ENCODE measurements around the gene TBX5.

TBX5 gene

DNA sequence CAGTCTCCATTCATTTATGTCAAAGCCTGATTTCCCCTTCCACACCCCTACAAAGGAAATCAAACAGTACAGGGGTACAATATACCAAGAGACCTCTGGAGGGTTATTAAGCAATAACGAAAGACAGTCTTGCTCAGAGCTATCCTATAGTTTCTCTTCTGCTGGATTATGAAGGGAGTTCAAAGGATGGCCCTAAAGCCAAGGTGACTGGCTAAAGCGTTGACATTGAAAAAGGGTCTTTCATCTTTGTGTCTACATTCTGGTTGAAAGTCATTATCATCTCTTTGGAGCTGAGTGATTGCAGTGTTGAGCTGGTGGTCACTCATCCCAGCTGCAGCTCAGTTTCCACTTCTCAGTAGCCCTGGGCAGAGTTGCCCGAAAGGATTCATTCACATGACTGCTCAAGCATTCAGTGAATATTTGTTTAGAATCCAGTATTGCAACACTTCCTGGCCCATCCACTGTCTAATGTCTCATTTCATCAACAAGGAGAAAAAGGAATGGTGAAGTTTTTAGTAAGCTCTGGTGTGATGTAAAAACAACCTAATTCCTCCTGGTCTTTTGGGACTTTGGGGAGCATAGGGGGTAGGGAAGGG lies 19.2 kb upstream of the TBX5 start:
- no peak for DNase-seq

DNA sequence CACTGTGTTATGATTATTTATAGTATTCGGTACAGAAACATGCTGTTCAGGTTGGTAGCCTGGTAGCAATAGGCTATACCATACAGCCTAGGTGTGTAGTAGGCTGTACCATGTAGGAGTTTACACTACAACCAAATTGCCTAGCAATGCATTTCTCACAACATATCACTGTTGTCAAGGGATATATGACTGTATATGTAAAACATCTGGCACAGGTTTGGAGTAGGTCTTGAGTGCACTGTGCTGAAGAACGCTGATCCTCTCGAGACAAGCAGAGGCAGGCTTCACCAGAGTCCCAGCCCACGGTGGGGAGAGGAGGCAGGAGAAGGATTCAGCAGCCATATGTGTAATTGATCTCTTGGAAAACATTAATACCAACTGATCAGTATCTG lies 15.0 kb upstream of the TBX5 start:
- DNase-seq: no peak

DNA sequence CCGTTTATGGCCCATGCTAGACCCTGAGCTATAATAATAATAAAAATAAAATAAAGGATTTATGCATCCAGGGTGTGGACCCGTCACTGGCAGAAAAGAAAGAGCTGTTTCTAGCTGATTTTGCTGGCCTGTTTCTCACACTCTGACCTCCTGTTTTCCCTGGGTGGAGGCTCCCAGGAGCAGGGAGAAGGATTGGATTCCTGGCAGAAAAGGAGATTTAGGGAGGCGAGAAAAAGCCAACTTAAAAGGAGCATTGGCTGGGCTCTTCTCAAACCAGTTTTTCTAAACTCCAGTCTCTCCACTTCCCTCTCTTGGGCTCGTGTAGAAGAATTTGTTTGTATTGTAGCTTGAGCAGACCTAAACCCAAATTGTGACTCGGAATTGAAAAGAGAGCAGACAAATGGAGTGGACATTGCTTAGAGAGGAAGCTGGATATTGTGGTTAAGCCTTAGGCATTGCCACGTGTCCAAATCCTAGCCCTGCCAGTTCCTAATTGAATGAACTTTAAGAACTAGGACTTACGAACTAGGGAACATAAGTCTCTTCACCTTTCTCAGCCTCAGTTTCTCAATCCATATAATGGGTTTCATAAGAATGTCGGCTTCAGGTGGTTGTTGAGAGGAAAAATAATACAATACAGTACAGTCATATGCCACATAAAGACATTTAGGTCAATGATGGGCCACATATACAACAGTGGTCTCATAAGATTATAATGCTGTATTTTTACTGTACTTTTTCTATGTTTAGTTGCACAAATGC lies 14.4 kb upstream of the TBX5 start:
- no peak for DNase-seq

DNA sequence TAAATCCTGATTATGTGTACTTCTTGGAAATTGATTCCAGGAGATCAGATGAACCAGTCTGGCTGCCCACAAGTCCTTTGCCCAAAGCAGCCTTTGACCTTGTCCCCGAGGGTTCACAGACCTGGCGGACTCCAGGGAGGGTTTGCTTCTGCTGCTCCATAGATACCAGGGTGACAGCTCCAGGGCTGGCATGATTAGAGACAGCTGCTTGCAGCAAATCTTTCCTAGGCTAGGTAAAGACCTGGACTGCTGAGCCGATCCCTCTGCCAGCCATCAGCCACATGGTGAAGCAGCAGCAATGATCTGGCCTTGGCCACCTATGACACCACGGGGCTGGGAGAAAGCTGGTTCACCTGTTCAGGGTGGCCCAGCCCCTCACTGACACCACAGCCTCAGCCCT lies 10.1 kb upstream of the TBX5 start:
- no peak for DNase-seq

DNA sequence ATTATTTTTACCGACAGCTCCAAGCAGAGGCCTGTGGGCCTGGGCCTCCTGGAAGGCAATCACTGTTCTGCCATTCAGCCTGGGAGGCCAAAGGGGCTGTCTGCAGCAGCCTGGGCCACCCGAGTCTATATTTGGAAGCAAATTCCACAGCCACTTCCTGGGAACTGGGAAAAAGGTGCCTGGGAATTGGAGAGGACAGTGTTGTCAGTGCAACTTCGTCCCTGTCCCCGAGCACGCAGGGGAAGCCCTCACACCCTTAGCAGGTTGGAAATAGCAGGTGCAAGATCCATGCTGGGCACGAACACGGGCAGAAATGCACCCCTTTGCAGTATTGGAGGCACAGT lies 9.6 kb upstream of the TBX5 start:
- no peak for DNase-seq

DNA sequence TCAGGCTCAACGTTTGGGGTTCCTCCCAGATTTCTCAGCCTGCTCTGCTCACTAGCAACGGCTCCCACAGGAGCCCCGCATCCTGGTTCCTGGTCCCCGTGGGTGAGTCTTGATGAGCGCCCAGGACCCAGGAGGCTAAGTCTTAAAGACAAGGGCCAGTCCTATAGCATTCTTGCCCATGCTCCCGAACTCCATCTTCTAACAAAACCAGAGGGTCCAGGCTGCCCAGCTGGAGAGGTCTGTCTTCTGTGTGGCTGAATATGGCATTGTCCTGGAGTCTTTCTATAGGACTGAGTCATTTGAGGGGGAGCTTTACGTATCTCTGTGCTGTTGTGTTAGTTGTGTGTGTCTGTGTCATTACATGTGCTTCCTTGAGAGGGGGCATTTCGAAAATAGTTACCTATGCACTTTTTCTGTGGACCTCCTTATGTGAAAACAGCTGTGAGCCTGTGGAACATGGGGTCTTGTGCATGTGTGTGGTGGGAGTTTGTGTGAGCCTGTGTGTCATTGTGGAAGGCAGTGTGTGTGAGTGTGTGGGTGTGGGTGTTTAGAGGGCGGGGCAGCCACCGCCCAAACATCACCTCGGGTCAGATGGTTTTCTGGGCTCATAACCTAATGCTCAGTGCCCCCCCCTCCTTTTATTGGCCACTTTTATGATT lies 9.1 kb upstream of the TBX5 start:
- DNase-seq: no peak

DNA sequence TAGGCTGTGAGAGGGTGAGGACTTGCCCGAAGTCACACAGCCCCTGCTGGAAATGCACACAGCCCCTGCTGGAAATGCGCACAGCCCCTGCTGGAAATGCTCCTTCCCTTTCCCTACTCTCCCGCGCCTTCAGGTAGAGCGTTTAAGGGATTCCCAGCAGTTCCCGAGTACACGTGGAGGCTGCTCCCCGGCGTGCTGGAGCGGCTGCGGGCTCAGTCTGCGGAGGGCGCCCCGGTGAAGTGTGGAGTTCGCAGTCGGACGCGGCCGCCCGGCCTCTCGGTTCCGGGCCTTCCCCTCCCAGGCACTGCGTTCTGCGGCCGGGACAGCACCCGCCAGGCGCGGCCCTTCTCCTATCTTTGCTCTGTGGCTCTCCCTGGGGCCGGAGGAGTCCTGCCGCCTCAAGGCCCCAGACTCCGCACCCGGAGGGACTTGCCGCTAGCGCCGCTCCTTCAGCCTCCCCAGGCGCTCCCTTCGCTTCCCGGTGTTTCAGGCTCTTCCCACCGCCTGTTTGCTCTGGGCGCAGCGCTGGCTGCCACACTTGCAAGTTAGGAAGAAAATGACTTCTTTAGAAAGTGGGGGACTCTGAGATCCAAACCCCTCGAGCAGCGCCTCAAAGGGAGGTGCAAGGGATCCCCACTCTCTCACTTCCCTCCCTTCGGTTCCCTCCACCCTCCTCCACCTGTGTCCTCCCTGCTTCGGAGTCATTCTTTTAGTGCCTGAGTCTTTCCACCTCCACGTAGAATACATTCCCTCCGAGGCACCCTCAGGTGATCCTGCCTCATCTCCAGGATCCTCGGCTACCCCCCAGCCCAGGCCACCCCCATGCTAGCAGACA lies 8.3 kb upstream of the TBX5 start:
- no peak for DNase-seq

DNA sequence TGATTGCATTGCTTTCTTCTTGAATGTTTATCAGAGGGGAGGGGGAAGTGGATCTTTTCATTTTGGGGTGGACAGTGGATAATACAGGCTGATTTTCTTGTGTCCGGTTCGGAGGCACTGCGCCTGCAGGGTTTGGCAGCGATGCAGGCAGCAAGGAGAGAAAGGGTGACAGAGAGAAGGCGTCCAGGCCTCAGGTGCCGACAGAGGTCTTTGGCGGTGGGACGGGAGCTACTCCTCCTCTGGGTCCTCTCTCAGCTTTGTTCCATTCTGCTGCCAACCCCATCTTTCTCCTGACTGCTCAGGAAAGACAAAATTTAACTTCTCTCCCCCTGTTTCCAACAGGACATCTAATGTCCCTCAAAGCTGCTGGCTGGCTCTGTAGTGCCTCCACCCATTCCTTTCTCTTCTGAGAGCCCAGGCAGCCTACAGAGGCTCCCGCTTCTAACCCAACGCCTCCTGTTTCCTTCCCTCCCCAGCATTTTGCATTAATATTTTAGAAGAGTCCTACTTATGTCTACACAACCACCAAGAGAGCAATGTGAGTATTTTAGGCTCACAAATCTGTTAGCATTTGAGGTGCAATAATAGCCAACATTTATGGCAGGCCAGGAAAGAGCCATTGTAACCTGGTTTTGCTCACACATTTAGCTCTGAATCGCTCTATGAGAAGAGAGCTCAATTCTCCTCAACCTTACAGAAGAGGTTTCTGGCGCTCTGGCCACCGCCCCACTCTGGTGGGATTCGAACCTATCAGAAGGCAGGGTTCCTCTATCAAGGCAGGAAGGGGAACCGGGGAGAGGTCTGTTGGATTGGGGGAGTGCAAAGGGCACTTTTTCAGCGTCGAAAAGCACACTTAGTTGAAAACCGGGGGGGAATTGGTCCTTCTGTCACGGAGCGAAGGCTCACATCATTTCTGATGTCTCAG lies 7.1 kb upstream of the TBX5 start:
- DNase-seq: no peak

DNA sequence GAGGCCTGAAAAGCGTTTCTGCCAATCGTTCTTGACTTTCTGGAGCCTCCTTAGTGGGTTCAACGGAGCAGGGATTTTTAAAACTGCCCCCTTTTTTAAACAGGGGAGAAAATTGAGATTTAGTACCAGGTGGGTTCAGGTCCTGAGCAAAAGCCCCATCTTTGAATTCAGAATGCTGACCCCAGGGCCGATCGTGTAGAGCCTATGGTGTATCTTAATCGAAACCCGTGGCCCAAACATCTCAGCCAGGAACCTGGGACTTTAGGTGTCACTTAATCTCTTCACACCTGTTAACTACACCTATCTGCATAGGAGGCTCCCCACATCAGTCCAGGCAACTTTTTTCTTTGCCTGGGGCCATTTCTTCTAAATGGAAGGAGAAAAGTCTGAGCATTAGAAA lies 6.4 kb upstream of the TBX5 start:
- no peak for DNase-seq

DNA sequence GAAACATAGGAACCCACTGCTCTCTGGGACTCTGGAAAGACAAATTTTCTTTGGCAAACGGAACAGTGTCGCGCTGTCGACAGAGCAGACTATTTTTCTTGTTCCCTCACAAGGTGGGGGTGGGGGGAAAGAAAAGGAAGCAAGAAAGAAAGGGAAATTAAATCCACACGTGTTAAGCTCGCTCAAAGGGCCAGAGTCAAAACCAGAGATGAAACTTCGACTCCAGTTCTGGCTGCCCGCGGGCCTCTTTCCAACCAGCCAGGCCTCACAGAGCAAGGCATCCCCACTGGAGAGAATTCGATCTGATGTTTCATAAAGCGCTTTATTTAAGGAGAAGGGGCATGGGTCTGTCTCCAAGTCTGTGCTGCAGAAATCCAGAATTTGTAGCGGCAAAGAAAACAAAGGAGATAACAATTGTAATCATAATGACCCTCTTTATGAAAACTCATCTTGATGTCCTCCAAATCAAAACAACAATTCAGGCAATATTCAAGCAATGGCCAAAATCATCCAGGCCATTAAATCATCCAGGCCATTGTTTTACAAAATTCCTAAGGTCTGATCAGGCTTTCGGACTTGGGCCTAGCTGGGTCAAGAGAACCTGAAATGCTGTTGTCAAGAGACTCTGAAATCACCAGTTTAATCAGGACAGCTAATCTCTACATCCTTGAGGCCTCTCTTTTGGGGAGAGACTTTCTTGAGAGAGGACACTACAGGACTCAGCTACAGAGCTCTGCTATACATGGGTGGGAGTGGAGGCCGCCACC lies 5.3 kb upstream of the TBX5 start:
- DNase-seq: no peak

DNA sequence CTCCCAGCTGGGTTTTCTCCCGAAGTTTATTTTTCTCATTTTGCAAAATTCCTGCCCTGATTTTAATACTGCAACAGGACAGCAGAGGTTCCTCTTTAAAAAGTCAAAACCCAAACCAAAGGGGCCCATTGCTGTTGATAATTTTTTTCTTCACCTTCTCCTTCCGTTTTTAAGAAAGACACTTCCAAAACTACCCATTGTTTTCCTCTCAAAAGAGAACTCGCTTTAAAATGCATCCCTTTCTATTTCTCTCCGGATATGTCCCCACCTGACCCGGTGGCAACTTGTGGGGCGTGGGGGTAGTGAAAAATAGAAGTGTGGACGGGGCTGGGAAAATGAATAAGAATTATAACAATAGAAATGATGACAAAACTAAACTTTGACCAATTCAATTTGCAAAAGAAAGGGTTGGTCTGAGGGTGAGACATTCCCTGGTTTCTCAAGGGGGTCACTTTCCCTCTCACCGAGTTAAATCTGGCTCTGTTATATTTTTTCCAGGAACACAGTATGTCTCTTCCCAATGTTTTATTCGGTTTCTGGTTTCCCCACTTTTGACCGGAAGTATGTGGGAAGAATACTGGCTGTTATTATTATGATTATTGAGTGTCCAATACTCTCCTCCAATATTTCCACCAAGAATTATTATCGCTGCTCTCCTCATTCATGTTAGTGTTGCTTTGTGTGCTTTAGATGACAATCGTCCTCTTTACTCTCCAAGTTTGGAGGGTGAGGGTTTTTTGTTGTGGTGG lies 4.1 kb upstream of the TBX5 start:
- DNase-seq: no peak

DNA sequence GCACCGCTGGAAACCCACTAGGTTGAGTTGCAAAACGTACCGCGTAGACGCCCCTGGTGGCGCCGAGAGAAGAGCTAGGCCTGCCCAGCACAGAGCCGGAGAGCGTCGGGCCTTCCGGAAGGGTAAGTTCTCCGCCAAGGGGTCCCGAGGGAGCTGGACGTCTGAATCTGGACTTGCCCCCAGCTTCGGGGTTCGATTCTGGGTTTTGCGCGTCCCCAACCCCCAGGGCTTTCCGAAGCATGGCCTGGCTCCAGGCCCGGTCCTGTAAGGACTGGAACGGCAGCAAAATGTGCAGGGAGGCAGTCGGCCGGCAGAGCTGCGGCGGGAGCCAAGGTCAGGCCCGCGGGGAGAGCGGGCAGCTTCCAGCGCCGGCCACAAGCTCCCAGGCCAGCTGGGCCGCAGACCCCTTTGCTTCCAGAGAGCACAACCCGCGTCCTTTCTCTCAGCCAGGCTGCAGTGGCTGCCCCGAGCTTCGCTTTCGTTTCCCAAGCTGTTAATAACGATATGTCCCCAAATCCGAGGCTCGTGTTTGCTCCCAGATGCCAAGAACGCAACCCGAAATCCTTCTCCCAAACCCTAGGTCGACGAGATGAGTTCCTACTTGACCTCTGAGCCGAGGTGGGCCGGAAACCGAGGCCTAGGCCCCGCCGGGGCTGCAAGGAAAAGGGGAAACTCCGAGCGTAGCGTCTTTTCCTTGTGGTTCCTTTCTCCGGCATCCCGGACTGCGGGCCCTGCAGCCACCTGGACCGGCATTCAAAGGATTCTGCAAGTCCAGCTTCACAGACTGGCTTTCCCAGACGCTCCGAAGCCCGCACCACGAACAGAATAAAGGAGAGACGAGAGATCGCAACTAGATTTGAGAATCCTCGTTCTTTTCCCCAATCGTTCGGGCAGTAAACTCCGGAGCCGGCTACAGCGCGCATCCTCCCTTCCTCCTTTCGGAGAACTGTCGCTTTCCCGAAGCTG lies 3.2 kb upstream of the TBX5 start:
- no peak for DNase-seq

DNA sequence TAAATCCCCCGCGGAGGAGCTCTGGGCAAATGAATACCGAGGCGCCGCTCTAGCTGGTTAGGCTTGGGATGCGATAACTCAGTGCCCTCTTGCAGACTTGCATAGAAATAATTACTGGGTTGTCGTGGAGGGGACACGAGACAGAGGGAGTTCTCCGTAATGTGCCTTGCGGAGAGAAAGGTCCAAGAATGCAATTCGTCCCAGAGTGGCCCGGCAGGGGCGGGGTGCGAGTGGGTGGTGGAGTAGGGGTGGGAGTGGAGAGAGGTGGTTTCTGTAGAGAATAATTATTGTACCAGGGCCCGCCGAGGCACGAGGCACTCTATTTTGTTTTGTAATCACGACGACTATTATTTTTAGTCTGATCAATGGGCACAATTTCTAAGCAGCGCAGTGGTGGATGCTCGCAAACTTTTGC lies 2.5 kb upstream of the TBX5 start:
- no peak for DNase-seq

DNA sequence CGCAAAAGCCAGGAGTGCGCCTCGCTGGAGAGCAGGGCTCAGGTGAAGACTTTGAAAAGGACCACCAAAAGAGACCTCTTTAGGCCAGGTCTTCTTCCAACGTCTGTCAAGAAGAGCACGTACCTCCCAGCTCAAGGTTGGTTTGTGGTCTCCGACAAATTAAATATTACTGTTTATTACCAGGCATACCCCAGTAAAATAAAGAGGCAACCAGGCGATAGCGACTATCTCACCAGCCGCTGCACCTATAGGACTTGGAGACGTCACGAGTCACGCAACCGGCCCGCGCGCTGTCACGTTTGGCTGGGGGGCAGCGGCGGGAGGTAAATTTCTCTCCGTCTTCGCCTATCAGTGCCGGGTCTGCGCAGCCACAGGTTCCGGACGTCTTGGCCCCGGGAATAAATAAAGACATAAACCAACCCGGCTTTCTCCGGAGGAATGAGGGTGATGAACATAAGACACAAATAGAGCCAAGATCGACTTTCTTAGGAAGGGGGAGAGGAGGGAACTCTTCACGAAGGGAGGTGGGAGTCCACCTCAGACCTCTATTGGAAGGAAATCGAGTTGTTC lies 2.0 kb upstream of the TBX5 start:
- DNase-seq: no peak

DNA sequence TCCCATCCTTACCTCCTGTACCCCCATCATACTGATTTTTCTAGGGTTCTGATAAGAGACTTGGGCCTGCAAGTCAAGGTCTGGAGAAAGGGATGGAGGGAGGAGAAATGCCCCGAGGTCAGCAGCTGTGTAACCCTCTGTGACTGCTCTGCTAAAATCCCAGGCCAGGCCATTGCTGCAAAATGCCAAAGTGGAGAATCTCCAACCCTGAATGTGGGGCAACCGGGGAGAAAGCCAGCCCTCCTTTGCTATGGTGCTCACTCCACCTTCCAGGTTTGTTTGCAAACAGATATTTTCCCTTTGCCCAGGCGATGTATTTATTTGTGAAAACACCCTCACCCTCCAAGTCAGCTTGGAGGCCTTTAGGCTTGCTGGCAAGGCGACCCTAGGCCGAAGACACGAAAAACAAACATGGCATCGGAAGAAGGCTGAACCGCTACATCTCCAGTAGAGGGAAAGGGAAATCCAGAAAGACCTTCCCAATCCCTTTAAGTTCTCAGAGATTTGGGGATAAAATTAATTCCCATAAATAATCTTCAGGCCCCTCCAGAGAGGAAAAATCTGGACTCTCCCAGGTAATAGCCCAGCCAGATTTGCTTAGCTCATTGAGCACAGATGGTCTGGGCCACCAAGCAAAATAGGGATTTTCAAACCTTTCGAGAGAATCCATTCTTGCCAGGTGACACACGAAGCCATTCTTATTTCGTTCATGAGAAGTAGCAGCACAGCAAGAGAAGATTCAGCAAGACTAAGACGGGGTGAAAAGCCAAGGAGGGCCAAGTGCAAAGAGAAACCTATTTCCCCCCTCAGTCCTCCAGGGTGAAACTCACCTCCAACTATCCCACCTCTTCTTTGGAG lies 1.3 kb upstream of the TBX5 start:
- no peak for DNase-seq

DNA sequence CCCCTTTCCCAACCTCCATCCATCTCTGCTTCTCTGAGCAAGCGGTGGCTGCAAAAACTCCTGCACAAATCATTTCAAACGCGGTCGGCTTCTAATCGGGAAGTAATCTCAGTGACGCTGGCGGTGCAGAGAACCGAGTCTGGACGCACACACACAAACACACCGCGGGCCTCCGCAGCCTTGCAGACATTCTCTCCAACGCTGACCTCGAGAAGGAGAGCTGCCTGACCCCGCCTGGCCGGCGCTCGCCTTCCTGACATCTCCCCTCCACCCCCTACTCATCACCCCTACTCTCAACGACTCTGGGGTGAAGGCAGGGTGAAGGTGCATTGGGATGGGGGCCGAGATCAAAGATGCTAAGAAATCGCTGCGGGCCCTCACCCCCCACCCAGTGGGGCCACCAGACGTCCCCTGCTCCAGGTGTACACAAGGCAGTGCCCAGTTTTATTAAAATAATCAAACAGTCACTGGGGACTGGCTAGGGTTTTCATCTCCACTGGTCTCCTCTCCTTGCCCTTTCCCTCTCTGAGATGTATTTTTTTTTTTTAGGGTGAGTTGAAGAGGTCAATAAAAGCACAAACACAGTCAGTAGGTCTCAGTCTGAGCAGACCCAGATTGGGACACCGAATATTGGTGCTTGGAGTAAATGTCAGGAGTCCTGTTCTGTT lies 506 bp upstream of the TBX5 start:
- no peak for DNase-seq

DNA sequence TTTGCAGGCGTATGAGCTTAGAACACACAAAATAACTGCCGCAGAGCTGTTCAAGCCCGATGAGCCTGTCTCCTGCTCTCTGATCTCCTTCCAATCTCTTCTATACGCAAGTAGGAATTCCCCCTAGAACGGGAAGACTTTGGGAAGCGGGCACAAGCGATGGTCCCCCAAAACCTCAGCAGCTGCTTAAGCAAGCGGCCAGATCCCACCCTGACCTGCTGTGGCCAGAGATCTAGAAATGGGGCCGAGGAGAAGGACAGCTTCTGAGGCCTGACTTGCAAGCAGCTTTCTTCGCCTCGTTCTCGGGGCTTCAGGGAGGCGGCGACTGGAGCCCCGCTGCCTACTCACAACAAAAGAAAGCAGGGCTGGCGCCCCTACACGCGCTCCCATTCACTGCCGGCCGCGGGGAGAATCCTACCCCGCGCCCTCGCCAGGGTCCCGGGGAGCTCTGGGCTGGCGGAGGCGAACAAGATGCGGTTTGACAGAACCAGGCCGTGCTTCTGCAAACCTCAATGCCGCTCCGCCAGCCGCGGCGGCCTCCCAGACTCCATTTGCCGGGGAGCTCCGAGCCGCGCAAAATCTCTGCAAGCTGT lies 922 bp downstream of the TBX5 start:
- DNase-seq: no peak
